Glomerular visceral epithelial cell (primary cell): ENCODE measurements around the gene ATXN1.

ENCODE experiments used
- DNase-seq: peaks from one replicate; pipeline ENCODE4 v3.0.0-alpha.2; 2016; ENCODE audit errors: extremely low spot score

Gene ATXN1

DNA sequence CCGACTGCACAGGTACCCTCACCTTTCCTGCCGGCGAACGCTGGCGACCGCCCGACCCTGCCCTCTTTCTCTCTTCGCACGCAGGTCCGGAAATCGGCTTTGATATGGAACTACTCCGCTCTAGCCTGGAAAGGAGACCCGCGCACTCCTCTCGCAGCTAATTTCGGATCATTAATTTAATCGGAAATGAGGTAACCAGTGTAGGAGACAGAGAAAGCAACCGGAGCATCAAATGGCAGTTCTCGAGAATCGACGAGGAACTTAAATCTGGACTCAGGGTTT, 949 bp upstream of the ATXN1 start:
- DNase-seq: no peak

DNA sequence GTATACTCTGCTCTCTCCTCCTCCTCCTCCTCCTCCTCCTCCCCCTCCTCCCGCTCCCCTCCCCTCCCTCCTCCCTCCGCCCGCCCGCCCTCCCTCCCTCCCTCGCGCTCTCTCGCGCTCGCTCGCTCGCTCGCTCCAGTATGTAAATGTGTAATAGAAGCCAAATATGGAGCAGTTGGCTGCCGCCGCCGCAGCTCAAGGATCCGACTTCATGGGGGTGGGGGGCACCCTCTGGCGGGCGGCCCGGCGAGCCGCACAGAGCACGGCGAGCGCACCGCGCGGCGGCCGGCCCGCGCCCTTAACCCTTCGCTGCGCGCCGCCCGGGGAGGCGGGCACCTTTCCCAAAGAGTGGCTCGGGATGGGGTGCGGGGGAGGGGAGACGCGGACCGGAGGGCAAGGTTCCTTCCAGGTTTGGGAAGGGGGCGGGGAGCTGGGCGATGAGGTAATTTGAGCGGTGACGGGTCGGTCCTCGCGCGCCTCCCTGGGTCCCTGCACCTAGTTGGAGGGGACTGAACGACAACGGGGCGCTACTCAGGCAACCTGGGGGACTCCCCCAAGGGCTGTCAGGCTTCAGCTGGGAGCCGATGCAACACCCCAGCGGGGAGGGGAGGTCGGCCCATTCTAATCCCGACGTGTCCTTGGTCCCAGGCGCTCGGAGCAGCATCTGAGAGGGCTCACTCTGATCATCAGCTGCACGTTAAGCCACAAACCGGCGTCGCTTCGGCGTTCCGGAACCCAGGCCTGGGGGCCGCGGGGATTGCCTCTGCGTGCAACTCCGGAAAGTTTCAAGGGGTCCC, 409 bp upstream of the ATXN1 start:
- peak; percentile 96 for DNase-seq

DNA sequence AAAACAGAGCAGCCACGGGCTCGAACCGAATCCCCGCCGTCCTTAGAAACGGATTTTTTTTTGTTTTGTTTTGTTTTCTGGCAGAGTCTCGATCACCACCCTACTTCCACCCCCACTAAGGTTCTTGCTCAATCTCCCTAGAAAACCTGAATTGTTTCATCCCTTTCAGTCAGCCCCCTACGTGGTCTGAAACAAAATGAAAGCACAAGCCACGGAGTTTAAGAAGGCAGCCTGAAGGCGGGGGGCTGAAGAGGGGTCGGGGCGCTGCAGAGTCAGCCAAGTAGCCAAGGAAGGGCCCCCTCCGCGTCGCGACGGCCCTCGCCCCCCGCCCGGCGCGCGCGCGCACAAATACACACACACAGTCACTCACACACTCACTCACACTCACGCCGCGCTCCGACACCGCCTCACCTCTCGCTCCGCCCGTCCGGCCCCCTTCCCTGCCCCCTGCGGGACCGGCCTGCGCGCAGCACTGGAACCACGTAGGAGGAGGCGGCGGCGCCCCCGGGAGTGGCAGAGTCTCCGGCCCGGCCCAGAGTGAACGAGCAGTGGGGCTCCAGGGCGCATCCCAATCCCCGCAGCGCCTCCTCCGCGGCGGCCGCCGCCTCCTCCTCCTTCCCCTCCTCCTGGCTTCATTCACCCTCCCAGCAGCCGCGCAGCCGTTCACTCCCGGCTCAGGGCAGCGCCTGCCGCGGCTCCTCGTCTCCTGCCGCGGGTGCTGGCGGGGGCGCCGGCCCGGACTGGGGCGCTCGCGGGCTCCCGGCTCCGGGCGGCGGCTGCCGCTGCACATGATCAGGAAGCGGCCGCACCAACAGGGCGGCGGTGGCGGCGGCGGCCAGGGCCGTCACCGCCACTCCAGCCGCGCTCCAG, 1.4 kb downstream of the ATXN1 start:
- DNase-seq: peak; percentile 85

DNA sequence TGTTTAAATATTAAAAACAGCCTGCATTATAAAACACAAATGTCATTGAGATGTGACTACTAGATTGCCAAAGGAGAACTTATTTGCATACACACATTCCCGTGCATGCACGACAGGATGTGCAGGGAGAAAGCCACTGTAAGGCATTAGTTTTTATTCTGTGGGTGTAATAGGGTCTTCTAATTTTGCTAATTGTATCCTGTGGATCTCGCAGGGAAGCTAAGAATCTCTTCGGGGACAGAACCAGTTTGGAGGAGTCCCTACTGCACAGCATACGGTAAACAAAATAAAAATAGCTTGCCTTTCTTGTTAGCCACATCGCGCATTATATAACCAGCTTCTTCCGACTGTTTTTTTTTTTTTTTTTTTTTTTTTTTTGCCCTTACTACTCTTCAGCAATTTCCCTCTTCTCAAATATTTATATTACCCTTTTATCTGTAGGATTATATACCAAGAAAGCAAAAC, 2.0 kb downstream of the ATXN1 start:
- DNase-seq: no peak

DNA sequence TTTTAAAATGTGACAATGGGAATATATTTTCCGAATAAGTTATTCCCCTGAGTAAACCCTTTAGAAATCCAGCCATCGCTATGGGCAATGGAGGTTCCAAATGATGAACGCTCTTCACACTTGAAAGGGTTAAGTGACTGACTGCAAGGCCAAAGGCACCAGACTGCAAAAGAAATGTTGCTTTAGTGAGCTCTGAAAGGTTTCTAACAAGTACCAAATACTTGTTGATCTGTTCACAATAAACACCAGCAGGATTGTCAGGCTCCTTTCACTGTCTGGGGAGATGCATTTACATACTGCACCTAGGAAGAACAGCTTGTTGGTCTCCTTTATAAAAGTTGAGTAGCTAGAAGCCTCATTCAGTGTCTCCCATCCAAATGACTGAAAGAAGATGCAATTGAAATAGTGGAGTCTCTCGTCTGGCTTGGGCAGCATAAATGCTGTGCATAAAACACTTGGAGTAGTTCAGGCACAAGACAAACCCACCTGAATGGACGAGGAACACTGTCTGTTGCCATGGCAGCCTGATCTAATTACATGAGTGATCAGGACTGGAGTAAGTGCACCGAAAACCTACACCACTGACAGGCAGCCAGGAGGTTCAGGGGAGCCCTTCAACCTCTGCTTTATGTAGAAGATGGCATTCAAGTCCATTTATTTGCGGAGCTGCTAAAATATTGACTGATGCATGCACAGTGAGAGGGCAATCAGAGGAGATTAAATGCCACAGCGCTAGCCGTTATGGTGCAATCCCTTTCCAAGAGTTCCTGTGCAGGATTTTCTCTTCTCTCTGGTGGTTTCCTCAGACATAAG, 2.9 kb downstream of the ATXN1 start:
- DNase-seq: no peak

DNA sequence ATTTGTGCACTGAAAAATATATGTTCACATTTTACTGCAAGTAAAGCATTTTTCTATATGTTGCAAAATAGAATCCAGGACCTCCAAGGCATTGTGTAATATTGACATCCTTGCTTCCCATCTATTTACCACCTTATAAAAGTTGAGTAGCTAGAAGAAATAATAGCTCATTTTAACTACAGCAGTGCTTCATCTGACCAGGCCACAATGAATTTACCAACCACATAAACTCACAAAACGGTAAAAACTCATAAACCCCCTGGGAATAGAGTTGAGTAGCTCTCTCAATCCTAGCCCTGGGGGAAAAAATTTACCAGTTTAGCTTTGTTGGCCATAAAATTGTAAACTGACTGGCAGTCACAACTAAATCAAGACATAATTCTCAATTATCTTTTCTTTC, 3.9 kb downstream of the ATXN1 start:
- no peak for DNase-seq

DNA sequence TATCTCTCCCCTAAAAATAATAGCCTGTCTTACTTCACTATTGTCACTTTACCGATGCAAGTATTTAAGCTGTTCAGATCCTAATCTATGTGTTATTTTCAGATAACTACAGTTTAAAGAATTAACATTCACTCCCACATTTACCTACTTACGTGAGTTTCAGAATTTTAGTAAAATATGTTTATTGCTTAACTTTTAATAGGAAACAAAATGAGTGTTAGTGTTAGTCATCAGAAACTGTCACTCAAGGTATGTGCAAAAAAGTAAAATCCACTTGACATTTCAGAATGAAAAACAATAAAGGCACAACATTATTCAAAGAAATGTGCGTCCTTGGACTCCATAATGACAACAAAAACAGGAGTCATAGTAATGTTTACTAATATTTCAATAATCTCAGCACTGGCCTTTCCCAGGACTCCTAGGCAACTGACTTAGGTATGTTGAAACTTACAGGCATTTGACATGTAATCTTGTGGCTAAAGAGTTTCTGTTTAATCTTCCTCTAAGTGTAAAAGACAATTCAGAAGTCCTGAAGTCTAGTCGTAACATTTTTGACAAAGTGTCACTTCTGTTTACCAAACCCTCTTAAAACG, 4.5 kb downstream of the ATXN1 start:
- DNase-seq: no peak

DNA sequence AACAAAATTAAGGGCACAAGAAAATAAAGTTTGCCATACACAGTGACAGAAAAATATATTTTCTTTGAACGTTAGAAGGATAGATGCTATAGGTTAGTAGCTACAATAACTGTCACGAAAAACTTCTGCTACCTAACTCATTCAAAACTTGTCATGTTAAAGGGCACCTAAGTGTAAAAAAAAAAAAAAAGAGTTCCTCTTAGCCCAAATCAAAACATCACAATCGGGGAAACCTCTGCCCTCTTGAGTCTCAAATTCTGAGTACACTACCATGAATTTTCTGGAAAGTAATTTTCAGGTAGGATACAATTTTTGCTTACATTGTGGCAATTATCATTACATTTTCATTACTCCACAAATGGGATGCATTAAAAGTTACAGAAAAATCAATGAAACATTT, 5.7 kb downstream of the ATXN1 start:
- no peak for DNase-seq

DNA sequence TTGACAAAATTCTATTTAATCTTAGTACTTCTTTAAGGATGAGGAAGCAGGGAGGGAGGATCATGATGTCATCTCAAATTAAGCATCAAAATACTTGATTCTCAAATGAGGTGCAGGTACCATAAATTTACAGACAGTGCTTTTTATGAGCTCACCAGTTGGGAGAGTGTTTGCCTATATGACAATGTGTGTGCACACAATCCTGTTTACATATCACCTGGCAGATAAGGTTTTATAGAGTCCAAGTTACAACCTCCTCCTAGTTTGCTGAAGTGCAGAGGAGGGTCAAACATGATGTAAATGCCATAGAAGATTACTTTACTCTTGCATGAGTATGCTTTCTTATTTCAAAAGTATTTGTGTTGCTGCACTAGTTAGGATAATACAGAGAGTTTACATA, 6.4 kb downstream of the ATXN1 start:
- DNase-seq: no peak

DNA sequence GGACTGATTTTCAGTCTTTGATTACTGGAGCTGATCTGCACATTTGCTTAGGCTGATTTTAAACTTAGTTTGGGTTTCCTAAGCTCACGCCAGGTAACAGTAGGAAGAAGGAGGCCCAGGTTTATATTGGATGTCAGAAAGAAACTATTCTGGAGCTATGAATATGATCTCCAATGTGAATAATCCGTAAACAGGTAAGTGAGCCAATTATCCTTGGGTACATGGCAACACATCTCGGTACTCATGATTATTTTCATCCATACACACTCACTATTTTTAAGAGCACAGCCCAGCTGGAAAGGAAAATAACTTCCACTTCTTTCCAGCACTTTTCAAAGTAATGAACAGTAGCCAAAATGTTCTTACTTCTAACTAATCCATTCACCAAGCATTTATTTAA, 7.0 kb downstream of the ATXN1 start:
- DNase-seq: no peak

DNA sequence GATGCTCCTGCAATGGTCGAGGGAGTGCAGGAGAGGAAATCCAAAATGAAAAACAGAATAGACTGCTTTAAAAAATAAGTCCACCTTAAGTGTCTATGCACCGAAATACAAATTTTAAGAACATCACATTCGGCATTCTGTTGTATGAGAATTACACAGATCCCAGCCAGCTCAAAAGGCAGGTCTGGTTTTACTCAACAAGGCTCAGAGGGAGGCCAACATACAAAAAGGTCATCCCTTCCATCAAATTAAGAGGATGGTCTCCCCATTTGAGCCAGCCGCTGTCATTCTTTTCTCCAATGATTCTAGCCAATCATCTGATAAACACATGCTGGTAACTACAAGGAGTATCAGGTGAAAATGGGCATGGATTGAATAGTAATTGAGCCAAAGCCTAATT, 7.9 kb downstream of the ATXN1 start:
- DNase-seq: no peak

DNA sequence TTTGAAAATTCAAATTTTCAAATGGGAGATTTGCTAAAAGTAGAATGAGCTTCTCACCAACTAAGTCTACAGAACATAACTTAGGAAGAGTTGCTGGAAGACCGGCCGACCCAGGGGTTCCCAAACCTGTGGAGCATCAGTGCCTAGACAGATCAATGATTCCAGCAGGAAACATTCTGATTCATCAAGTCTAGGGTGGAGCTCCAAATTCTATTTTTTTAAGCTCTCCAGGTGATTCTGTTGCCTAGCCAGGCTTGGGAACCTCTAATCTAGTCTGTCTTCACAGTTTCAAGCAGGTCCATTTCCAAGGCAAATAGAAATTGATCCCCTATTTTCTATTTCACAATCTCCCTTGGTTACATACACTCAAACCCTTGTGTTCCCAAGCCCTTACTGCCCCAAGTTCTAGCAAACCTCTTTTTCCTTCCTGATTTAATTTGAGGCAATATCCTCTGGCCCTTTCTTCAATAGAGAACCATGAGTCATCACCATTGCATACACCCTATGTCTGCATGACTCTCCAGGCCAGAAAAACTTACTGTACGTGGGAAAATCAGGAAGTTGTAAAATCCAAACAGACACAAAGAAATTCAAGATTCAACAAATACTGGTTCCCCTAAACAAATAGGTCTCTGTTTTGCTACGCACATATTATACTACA, 8.9 kb downstream of the ATXN1 start:
- peak; percentile 64 for DNase-seq

DNA sequence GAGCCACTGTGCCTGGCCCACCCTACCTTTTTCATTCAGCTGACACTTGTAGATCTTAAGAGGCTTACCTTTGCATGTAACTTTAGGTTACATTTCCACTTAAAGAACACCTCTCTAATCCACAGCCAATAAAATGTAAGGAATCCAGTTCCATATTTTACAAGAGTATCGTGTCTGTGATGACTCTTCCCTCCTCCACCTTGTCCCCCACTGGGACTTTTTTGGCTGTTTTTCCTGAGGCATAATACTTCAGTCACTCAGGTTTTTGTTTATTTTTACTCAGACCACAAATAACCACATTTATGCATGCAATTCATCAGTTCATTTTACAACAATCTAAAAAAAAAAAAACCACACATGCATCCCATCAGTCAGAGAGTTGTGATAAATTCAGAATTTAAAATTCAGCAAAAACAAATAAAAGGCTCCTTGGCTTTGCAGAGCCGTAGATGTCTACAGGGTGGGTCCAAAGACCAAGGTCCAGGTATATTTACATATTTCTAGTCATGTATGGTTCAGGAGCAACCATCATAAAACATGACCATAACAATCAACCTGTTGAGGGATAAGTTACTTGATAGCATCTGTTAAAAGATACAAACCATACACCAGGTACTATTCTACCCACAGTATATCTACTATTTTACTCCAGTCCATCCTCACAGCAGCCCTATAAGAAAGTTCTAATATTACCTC, 9.9 kb downstream of the ATXN1 start:
- DNase-seq: no peak

DNA sequence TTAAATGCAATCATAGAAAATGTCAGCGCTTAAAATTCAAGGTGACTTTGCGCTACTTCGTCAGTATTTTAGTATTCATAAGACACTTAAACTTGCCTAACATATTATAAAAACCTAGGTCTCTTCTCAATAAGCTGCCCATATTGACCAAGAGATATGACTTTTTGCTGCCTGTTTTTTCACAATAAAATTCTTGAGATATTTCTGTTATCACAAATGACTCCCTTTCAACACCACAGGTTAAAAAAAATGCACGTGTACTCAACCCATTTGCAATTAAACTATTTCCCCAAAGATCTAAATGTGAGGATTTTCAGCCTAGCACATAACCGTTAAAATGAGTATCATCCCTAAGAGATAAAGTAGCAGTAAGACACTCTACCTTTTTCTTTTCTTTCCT, 10.7 kb downstream of the ATXN1 start:
- DNase-seq: no peak

DNA sequence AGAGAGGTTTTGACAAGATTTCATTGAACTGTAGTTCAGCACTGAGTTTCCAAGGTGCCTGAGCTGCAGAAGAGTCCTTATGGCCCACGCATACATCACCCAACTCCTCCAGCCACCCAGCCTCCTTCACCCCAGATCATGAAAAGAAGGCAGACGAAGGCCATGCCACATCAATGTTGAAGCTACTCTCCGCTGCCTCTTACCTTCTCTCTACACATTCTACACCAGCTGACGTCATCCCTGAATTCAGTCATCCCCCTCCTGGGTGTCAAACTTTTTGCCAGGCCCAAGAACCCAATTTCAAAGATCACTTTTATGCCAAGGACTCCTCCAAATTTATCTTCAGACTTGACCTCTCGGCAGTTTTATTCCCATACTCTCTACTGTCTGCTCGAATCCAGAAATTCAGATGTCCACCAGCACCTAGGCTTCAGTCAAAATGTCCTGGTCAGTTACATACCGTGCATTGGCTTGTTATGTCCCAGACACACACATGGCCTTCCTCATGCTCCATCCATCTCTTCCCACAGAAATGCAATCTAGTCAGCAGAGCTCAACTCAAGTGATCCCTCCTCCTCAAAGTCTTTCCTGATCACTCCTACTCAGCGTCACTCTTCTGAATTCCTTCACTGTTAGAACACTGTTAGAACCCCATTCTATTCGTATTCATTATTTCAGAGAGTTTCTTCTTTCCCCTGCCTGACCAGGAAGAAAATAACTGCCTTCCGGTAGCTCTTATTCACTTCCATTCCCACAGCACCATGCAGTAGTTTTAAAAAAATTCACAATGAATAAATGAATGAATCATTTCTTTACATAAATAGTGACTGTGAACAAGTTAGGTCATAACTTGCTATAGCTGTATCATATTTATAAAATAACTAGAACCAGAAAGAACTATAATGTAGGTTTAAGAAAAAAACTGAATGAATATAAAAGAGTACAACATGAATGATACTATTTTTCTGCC, 11.5 kb downstream of the ATXN1 start:
- no peak for DNase-seq

DNA sequence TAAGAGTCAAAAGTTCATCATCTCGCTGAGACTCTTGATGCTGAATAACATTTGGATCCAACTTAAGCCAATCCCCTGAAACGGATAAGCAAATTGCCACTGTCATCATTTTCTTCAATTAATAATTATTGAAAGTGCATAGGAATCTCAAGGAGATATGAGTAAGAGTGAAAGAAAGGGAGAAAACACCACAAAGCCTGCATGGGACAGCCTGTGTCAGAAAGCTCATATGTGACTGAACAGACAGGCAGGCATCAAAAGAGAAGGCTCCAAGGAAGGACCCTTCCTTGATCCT, 13.3 kb downstream of the ATXN1 start:
- DNase-seq: no peak

DNA sequence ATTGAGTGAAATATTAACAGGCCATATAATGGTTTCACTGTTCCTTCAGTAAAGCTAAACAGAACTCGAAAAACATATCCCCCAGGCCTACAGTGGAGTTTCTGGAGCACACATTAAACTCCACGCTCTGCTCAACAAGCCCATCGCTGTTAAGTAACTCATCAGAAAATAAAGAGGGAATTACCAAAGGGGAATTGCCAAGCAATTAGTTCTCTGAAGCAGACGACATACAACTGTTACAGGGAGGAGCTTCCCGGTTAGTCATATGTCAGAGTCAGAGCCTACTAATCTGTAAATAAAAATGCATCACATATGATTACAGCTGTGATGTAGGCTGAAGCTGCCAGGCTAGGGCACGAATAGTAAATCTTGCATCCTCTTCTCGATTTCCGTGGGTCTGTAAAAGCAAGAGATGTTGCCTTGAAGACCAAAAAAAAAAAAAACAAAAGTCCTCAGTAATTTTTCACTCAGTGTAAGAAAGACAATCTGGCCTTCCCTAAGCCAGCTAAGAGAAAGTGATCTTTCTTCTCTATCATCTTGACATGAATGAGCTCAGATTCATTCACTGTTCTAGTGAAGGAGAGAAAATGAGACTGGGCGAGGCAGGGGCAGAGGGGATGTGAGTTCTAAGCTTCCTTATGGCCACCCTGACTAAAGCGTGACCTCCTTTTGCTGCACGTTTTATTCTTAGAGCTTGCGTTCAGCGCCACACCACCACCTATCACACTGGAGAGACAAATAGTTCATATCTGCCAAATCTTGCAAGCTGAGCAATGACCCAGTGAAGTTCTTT, 13.8 kb downstream of the ATXN1 start:
- peak; percentile 60 for DNase-seq

DNA sequence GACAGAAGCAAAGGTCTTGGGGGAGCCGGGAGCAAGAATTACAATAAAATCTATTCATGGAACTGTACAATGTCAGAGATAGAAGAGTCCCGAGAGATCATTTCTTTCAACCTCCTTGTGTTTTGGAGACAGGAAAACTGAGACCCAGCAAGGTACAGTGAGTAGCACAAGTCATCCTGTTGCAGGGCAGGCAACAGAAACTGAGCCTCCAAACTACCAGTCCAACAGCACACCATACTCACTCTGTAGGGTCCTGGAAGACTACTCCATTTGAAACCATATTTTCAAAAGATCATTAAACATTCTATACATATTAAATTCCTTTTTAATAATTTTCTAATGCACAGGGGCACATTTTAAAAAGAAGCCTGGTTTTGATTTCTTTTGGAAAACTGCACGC, 14.4 kb downstream of the ATXN1 start:
- no peak for DNase-seq

DNA sequence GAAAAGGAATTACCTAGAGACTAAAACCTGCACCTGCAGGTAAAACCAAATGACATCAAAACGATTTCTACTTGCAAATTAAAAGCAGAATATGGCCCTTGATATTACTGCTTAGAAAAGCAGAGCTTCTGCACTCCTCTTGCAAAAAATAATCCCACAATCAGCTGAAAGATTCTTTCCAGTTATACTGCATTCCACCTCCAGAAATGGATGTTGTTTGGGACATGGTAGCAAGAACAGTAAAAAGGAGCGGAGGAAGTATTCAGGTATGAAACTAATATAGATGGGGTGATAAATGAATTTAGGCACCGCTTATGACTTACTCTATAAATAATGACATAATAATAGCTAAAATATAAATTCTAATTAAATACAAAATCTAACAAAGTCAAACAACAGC, 14.9 kb downstream of the ATXN1 start:
- no peak for DNase-seq
